DND-41 (cell line): ENCODE data around the gene BCAS2.

Source experiments
- ATAC-seq: fragments of 200-7000 bp; cut with Tn5 transposase; 3 replicates; pipeline ENCODE4 v1.9.1; 2021; ENCODE audit warnings: low read depth; ENCODE audit not compliant: insufficient read depth
- DNase-seq: peaks from one replicate; pipeline ENCODE4 v3.0.0-alpha.2; 2020
- H2AFZ ChIP-seq: 2 replicates; pipeline ENCODE4 v1.6.0; 2012; ENCODE audit warnings: low read depth, low read length
- H3K27ac ChIP-seq: 2 replicates; pipeline ENCODE4 v1.5.1; 2012; ENCODE audit warnings: low read length, inconsistent platforms
- H3K27me3 ChIP-seq: fragments of 200-600 bp; sonication (generic); 2 replicates; pipeline ENCODE4 v1.6.0; 2012; ENCODE audit warnings: low read length, mild to moderate bottlenecking, inconsistent platforms; ENCODE audit not compliant: insufficient read depth, poor library complexity
- H3K36me3 ChIP-seq: 2 replicates; pipeline ENCODE4 v1.5.1; 2012; ENCODE audit warnings: low read length, inconsistent platforms; ENCODE audit not compliant: insufficient read depth
- H3K4me1 ChIP-seq: 2 replicates; pipeline ENCODE4 v1.5.1; 2012; ENCODE audit warnings: mild to moderate bottlenecking, low read length; ENCODE audit not compliant: insufficient read depth
- H3K4me2 ChIP-seq: 2 replicates; pipeline ENCODE4 v1.6.0; 2012; ENCODE audit warnings: mild to moderate bottlenecking, moderate library complexity, low read length, inconsistent platforms; ENCODE audit not compliant: insufficient read depth
- H3K4me3 ChIP-seq, 2 experiments: fragments of 200-600 bp in 1 of 2; shearing (Covaris generic) in 1 of 2; 2 replicates each; pipeline ENCODE4 v1.5.1; 2012 to 2016; ENCODE audit warnings: inconsistent platforms in 2 of 2, low read length in 2 of 2, mild to moderate bottlenecking in 2 of 2, low read depth in 1 of 2, moderate library complexity in 1 of 2
- H3K79me2 ChIP-seq: 2 replicates; pipeline ENCODE4 v1.6.0; 2012; ENCODE audit warnings: low read length, inconsistent platforms; ENCODE audit not compliant: insufficient read depth
- H3K9ac ChIP-seq: 2 replicates; pipeline ENCODE4 v1.6.0; 2012; ENCODE audit warnings: low read depth, mild to moderate bottlenecking, inconsistent platforms, low read length, moderate library complexity
- H3K9me3 ChIP-seq: 2 replicates; pipeline ENCODE4 v1.5.1; 2012; ENCODE audit warnings: low read length, moderate library complexity, mild to moderate bottlenecking, inconsistent platforms; ENCODE audit not compliant: insufficient read depth, severe bottlenecking
- H4K20me1 ChIP-seq: 2 replicates; pipeline ENCODE4 v1.6.0; 2012; ENCODE audit warnings: low read length; ENCODE audit not compliant: insufficient read depth
- EZH2 ChIP-seq: IDR thresholded peaks from 3 replicates; pipeline ENCODE4 v1.6.1; 2012; ENCODE audit warnings: borderline replicate concordance, low read depth, mild to moderate bottlenecking, moderate library complexity, low read length, inconsistent platforms; ENCODE audit not compliant: severe bottlenecking
- TF ChIP-seq, protein P1 (sequence below): IDR thresholded peaks from 2 replicates; pipeline ENCODE4 v1.5.1; 2012; ENCODE audit warnings: borderline replicate concordance, low read length, moderate library complexity, mild to moderate bottlenecking; ENCODE audit not compliant: poor library complexity, severe bottlenecking; ENCODE audit errors: extremely low read depth

BCAS2 gene

DNA sequence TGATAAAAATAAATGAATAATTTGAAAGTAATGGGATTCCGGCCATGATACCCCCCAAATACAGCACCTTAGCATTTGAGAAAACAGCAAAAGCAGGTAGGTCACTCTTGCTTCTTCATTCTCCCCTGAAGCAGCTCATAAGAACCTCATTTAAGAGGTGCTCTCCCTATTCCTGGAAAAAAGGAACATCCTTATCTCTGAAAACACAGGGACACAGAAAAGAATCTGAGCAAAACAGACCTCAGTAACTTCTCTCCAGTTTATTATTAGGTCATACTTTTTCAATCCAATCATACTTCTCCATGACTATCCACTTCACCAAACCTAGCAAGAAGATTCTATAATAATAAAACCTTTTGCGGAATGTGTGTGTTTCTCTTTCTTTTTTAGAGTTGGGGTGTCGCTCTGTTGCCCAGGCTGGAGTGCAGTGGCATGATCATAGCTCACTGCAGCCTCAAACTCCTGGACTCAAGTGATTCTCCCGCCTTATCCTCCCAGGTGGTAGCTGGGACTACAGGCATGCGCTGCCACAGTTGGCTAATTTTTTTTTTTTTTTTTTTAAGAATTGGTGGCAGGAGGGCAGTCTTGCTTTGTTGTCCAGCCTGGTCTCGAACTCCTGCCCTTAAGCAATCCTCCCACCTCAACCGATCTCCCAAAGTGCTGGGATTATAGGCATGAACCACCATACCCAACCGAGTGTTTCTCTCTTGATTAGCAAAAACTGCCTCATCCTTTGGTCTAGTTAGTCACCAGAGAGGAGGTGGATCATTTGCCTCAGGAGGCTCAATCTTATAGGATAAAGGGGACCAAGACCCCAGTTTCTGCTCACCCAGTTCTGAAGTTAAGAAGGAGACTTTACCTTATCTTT is 59.8 kb downstream of the BCAS2 start:
- Histone ChIP-seq H3K9ac (no peak overlapping the region), H3K27ac (no peak overlapping the region), H3K27me3 (no peaks in the 10 kb centered on the region), H2AFZ (no peak overlapping the region), H3K9me3 (no peaks in the 10 kb centered on the region), H4K20me1 (no peaks in the 10 kb centered on the region), H3K79me2 (no peaks in the 10 kb centered on the region), H3K4me2 (no peak overlapping the region), H3K4me3 (no peak overlapping the region), H3K4me1 (no peaks in the 10 kb centered on the region), H3K36me3 (no peaks in the 10 kb centered on the region)
- ATAC-seq (no peak), DNase-seq (no peak)
- no peak for TF ChIP-seq EZH2
- TF ChIP-seq, protein P1, sequence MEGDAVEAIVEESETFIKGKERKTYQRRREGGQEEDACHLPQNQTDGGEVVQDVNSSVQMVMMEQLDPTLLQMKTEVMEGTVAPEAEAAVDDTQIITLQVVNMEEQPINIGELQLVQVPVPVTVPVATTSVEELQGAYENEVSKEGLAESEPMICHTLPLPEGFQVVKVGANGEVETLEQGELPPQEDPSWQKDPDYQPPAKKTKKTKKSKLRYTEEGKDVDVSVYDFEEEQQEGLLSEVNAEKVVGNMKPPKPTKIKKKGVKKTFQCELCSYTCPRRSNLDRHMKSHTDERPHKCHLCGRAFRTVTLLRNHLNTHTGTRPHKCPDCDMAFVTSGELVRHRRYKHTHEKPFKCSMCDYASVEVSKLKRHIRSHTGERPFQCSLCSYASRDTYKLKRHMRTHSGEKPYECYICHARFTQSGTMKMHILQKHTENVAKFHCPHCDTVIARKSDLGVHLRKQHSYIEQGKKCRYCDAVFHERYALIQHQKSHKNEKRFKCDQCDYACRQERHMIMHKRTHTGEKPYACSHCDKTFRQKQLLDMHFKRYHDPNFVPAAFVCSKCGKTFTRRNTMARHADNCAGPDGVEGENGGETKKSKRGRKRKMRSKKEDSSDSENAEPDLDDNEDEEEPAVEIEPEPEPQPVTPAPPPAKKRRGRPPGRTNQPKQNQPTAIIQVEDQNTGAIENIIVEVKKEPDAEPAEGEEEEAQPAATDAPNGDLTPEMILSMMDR: no peak
